ENCODE results near the gene SH2D1B.

- no peak for TF ChIP-seq RXRA (IDR thresholded peaks at IDR 0.05)
- no peak for TF ChIP-seq CTCF (IDR thresholded peaks at IDR 0.05; ENCODE audit: low read depth, low read length, missing input control)
- TF ChIP-seq ATF3 (IDR thresholded peaks at IDR 0.05) = no peak
- TF ChIP-seq SP1 (IDR thresholded peaks at IDR 0.05) = no peak
- TF ChIP-seq JUND (IDR thresholded peaks at IDR 0.05) = no peak
- no peak for TF ChIP-seq RAD21 (IDR thresholded peaks at IDR 0.05)
- no peak for TF ChIP-seq GABPA (IDR thresholded peaks at IDR 0.05 in 1 of 2, conservative IDR thresholded peaks at IDR 0.05 in 1 of 2)
Observed at GRCh38 chr1:162407539-162407938, 4.4 kb downstream of the SH2D1B start.
